Endothelial cell of hepatic sinusoid (primary cell): ENCODE results near the gene PSPC1.
"Not testable (repeated sequence)": the region's sequence is repeated elsewhere in the genome, so short reads cannot be mapped to it uniquely, and the experiment has no call there.

Experiments used
- in situ Hi-C: cut with HindIII; loops from 2 replicates; pipeline ENCODE4 v1.10.0; 2017; ENCODE audit warnings: low sequenced_read_pairs

PSPC1 gene

DNA sequence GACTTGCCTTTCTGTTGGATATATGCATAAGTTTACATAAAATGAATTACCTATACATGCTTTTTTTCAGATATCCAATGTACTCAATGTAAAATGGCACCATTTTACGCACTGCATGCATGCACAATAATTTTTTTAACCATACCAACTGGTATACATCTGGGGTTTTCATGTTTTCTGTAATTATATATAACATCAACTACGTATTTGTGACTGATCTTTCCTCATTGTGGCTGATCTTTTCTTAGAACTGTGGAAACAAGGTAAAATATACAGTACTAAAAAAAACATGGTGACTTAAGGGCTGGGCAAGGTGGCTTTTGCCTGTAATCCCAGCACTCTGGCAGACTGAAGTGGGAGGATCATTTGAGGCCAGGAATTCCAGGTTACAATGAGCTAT is 18.5 kb downstream of the PSPC1 start:
- in situ Hi-C loops = no loop called here

DNA sequence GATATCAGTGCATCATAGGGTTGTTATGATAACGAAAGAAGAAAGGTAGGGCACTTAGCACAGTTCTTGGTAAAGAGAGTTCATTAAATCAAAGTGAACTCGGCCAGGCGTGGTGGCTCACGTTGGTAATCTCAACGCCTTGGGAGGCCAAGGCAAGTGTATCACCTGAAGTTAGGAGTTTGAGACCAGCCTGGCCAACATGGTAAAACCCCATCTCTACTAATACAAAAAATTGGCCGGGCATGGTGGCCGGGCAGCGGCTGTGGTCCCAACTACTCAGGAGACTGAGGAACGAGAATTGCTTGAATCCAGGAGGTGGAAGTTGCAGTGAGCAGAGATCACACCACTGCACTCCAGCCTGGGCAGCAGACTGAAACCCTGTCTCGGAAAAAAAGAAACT is 19.1 kb downstream of the PSPC1 start:
- in situ Hi-C loops = no loop called here

DNA sequence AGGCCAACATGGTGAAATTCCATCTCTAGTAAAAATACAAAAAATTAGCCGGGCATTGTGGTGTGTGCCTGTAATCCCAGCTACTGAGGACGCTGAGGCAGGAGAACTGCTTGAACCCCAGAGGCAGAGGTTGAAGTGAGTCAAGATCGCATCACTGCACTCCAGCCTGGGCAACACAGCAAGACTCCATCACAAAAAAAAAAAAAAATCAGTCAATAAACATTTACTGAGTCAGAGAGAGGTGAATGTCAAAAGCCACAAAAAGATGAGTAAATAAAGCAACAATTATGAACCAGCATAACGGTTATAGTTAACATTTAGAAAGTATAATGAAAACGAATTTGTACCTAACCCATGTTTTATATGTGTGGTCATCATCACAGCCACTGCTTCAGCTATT is 23.1 kb downstream of the PSPC1 start:
- in situ Hi-C loops = no loop called here

DNA sequence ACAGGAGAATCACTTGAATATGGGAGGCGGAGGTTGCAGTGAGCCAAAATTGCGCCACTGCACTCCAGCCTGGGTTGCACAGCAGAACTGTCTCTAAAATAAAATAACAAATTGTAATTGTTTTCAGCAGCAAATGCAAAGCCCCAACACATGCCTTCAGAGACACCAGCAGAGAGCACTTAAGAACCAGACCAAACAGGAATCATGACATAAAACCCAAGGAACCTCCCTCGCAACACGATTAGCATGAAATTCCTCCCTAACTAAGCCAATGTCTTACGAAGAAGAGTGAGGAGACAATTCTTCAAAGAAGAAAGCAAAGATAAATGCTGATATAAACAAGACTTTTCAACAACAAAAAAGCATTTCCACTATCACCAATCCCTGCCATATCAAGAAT is 40.1 kb downstream of the PSPC1 start:
- in situ Hi-C loops = no loop called here

DNA sequence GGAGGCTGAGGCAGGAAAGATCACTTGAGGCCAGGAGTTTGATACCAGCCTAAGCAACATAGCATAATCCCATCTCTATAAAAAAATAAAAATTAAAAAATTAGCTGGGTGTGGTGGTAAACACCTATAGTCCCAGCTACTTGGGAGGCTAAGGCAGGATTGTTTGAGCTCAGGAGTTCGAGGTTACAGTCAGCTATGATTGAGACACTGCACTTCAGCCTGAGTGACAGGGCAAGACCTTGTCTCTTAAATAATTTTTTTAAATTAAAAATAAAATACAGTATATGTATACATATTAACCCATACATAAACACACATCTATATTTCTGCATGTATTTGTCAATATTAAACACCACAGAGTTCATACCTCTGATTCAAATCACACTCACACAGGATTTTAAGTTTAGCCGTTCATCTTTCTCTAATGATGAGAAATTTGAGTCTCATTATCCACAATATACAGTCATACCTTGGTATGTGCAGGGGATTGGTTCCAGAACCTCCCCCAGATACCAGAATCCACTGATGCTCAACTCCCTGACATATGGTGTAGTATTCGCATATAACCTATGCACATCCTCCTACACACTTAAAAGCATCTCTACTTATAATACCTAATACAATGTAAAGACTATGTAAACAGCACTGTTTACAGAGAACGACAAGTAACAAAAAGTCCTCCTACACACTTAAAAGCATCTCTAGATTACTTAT is 44.7 kb downstream of the PSPC1 start:
- in situ Hi-C loops = no loop called here

DNA sequence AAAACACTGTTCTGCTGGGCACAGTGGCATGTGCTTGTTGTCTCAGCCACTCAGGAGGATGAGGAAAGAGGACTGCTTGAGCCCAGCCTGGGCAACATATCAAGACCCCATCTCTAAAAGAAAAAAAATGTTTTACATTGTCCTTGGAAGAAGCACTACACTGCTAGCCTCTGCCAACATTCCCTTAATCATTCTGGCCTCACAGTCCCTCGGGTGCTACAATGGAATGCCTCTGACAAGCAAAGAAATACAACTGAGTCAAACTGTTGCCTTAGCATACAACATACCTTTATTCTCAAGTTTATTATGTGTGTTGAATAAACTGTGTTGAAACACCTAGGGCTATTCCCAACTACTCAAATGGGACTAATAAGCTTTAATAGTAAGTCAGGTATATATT is 56.1 kb downstream of the PSPC1 start:
- in situ Hi-C loops = loop anchor here (5.0 kb wide), 1 partner anchor 56 kb away; the partner anchor contains the start of gene PSPC1

DNA sequence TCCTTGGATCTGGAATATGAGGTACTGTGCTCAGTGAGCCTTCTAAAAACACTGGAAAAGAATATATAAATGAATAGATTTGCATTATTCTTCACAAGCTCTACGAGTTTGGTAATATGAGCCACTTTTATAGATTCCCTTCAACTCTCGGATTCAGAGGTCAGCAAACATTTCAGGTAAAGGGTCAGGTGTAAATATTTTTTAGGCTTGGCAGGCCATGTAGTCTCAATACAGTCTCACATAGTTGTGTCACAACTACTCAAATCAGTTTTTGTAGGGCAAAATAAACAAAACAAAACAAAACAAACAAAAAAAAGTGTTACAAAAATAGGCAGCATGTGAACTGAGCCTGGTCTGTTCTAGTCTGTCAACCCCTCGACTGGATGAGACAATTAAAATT is 57.4 kb downstream of the PSPC1 start:
- in situ Hi-C loops = loop anchor here (5.0 kb wide), 1 partner anchor 57 kb away; the partner anchor contains the start of gene PSPC1

DNA sequence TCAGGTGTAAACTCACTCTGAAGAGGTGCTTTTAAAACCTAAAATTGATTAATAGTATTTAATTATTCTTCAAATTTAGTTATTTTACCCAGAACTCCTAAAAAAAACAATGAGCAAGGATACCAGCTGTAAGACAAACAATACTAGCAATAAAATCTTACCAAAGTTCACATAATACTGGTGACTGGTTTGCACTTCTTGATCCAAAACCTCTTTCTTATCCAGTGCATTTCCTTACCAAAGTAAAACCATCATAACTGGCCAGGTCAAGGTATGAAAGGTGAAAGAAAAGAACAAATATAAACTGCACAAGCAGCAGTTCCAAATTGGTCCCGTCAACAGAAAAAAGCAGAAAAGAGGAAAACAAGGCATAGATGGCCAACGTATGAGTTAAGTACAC is 62.7 kb downstream of the PSPC1 start:
- in situ Hi-C loops = no loop called here

DNA sequence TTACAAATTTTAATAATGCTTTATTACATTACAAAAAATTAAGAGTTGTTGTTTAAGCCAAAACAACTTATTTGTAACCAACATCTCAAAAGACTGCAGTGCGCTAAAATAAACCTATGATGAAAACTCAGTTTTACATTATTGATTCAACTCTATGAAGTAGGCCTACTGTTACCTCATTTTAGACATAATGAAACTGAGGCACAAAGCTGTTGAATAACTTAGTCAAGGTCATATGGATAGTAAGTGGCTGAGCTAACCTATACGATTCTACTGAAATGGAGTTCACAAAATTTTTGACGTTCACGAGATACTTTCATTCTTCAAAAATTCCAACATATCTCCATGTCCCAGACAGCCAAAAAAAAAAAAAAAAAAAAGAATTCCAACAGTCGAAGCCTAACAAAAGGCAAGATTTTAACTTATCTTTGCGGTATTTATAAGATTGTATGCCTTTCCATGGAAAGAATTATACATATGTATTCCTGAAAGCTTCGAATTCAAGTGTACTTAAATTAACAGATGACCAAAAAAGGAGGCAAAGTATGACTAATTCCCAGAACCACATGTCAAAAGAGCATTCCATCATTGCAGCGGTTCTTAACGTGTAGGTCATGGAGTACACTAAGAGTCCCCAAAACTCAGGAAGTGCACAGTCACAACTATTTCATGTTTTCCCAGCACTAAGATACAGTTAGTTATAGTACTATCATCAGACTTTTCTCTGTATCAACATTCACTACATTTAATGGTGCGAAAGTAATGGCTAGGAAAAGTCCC is 69.4 kb downstream of the PSPC1 start:
- in situ Hi-C loops = no loop called here

DNA sequence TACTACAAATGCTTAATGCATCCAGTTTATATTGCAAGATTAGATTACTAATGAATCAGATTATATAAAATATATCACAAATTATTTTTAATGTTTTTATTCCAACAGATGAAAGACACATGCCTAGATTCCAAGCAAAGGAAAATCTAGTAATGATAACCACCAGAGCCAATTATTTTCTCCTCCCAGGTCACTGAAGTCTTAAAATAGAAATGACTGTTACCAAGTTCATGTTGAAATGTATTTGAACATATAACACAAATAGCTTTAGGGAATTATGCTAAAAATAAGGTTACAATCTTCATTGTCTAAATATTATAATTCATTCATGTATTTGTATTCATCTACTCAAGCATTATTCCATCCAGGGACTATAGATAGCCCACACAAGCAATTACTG is 73.0 kb downstream of the PSPC1 start:
- in situ Hi-C loops = not testable (repeated sequence)

DNA sequence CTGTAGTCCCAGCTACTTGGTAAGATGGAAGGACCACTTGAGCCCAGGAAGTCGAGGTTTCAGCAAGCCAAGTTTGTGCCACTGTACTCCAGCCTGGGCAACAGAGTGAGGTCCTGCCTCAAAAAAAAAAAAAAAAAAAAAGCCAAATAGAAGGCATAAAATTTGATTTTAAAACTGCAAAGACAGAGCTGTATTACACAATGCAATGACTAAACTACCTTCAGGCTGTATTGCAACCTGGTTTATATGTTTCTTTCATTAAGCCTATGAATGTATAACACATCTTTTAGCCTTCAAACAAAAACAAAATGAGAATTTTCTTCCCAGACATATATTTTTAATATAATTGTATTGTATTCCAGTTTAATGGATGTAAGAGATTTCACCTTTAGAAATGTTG is 73.7 kb downstream of the PSPC1 start:
- in situ Hi-C loops = not testable (repeated sequence)

DNA sequence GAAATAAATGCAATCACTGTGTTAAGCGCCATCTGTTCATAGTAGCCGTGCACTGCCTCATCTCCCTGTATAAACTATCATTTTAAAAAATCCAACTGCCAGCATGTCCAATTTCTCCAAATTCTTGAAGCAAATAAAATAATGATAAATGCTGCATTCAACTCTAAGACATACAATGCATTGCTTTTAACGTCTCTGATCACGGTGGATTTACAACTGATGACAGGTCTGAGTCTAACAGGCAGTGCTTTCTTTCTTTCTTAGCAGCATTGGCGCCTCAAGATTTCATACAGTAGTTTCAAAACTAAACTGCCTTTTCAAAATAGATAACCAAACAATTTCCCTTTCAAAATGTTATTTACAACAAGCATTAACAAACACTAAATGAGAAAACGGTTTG is 78.5 kb downstream of the PSPC1 start:
- in situ Hi-C loops = not testable (repeated sequence)

DNA sequence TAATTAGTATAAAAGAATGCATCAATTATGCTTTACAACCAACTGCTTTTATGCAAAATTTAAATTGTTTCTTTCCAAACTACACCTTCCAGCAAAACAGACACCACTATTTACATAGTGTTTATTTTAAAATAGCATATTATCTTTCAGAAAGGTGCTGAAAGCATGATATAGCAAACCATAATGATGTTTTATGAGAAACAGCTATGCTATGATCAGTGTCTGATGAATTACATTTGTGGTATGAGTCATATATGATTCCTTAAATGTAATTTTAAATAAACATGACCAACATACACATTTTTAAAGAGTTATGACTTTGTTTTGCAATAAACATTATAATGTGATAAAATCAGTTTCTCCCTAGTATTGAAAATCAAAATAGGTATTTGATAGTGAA is 81.1 kb downstream of the PSPC1 start:
- in situ Hi-C loops = not testable (repeated sequence)

DNA sequence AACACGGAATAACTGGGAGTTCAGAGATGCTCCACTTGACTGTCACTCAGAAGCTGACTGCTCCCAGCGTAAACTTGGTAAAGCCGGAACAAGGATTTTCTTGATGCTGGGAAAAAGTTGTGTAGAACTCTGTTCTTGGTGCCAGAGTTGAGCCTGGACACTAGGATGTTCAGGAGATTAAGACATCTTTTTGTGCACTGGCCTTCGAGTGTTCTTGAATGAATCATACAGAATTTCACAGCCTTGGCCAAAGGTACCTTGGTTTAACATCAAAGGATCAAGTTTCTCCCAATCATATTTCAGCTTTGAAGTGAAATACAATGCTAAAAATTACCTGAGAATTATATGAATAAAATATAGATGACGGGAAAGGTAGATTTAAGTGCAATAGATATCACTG is 81.8 kb downstream of the PSPC1 start:
- in situ Hi-C loops = not testable (repeated sequence)

DNA sequence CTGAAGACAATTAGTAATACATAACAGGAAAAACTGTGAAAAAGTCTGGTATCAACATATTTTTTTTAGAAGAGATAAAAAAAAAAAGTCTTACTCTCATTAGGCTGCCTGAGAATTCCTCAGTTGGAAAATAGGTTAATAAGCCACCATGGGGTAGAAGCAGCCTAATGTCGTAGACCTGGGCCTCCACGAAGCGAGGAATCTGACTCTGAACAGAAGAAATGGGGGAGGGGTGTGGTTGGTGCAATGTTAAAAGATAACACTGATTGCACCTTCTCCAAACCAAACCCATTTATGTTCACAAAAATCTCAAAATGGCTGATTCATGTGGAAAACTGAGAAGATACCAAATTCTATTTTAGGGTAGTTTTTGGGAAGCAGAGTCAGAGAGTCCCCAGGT is 86.9 kb downstream of the PSPC1 start:
- in situ Hi-C loops = no loop called here

DNA sequence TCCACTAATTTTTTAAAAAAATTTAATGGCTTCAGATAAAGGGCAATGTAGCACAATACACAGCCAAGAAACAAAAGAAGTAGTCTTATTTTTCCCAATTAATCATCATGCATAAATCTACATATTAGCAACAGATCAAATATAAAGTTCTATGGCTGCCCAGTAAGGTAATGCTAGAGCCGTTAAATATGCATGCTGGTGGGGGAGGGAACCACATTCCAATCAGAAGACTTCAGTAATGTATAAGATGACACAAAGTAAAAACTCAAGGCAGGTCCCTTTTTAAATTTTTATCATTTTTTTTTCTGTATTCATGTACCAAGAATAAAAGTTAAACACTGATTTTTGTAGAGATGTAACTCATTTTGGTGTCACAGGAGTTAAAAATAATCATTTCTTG is 87.3 kb downstream of the PSPC1 start:
- in situ Hi-C loops = no loop called here

DNA sequence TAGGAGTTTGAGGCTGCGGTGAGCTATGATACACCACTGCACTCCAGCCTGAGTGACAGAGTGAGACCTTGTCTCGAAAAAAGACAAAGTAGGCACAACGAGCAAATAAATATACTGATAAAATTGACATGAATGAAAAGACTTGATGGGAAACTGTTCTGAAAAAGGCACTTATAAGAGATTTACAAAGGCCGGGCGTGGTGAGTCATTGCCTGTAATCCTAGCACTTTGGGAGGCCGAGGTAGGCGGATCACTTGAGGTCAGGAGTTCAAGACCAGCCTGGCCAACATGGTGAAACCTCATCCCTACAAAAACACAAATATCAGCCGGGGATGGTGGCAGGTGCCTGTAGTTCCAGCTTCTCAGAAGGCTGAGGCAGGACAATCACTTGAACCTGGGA is 91.3 kb downstream of the PSPC1 start:
- in situ Hi-C loops = not testable (repeated sequence)

DNA sequence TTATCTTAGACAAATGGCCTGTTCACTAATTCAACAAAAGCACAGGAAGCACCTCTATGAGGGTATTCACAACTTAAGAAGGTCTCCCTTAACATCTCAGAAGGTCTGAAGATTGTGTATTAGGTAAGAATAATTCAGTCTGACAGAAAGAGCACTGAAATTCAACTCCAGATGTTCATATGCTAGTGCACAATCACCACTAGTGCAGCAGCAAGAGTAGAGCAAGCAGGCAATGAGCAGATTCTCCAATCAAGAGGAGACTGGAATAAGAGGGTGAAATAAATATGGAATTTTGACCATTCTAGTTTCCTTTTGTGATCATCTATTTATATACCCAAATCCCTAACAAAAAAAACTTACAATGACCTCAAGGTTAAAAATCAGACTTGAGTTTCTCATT is 97.3 kb downstream of the PSPC1 start:
- in situ Hi-C loops = no loop called here

DNA sequence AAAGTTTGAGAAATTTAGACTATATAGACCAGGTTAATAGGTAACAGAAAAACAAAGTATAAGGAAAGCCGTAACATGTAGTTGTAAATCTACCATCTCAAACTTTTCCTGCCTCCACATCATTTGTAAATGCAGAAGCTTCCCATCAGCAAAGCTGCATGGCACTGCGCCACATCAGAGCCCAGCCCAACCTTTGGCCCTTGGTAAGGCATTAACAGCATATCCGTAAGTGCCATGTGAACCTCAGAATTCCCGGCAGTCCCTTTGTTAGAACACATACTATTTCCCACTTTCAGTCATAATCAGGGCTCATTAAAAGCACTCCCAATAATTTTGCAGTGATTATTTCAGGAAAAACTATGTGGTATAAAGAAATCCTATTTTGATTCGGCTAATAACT is 97.7 kb downstream of the PSPC1 start:
- in situ Hi-C loops = no loop called here

DNA sequence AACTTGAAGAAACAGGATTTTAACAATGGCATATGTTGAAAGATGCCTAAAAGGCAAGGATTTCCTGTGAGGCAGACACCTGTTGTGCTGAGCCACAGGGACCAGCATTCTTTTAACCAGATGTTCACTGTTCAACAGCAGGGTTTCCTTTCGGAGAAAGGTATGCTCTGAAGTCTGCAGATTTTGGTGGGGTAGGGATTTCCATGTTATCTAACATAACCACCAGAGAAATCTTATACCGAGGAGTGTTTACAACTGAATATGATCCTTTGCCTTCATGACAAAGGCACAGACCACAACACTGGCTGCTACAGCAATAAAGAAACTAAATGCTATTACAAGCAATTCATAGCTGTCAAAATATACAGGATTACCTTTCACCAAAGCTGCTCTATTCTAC is 101.2 kb downstream of the PSPC1 start:
- in situ Hi-C loops = no loop called here

DNA sequence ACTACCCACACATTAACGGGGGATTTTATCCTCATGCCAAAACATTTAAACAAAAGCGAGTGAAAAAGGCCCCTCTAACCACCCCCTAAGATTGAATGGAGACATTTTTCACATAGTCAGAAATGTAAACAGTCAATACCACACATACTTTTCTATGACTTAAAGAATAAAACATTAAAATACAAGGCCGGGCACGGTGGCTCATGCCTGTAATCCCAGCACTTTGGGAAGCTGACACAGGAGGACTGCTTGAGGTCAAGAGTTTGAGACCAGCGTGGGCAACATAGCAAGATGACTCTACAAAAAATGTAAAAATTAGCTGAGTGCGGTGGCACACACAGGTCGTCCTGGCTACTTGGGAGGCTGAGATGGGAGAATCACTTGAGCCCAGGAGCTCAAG is 102.0 kb downstream of the PSPC1 start:
- in situ Hi-C loops = no loop called here

DNA sequence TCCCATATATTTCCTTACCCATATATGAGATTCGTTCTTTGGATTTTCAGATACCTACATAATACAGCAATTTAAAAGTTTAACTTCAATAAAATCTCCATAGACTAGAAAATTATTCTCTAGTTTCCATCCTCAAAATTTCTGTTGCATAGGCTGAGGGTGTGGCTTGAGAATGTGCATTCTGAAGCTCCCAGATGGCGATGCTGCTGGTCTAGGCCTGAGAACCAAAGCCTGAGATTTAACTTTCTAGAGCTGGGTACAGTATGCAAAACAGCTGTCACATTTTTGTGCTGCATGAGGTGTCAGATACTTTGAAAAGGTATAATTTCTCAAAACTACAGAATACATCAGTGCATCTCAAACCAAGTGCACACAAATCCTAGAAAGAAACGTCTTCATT is 106.6 kb downstream of the PSPC1 start:
- in situ Hi-C loops = no loop called here
